Measurements from ENCODE around the gene RNF13. TPM values are rescaled to one million over a fixed set of nuclear protein-coding genes. Genes with fewer than 3 reads are reported as not detected.

The RNF13 gene
- total RNA-seq, 1 experiment from 2014 or later, result 28.9 TPM

GRCh38 chr3:149970716-149971402 is 157.8 kb downstream of the RNF13 start, which contains the start of gene PFN2 (continued):
- TF ChIP-seq MYBL2 (CRISPR knock-in tag; IDR thresholded peaks at IDR 0.05) (peak; percentile 88; the same call in 1 of the 2 replicates), NFYB (CRISPR knock-in tag; conservative IDR thresholded peaks at IDR 0.05; ENCODE audit: low read depth) (peak; percentile 30; the same call in 1 of the 2 replicates), HMGA2 (CRISPR knock-in tag; IDR thresholded peaks at IDR 0.05) (no peak), NR2C2 (CRISPR knock-in tag; IDR thresholded peaks at IDR 0.05) (no peak), ZNF232 (CRISPR knock-in tag; IDR thresholded peaks at IDR 0.05) (peak; percentile 81; the same call in 1 of the 2 replicates), ZNF121 (CRISPR knock-in tag; IDR thresholded peaks at IDR 0.05) (no peak), IRF2 (CRISPR knock-in tag; IDR thresholded peaks at IDR 0.05; ENCODE audit: borderline replicate concordance, low read depth) (peak; percentile 53; the same call in 1 of the 2 replicates), ZNF263 (CRISPR knock-in tag; IDR thresholded peaks at IDR 0.05; ENCODE audit: low read depth) (peak; percentile 39; the same call in 1 of the 2 replicates), ZBTB43 (CRISPR knock-in tag; IDR thresholded peaks at IDR 0.05) (peak; percentile 91), ERG (CRISPR knock-in tag; IDR thresholded peaks at IDR 0.05) (peak; percentile 63; the same call in 1 of the 2 replicates), FOXK1 (CRISPR knock-in tag; IDR thresholded peaks at IDR 0.05) (no peak; the same call in 1 of the 2 replicates), ZNF281 (CRISPR knock-in tag; IDR thresholded peaks at IDR 0.05) (no peak; the same call in 1 of the 2 replicates), USF1 (CRISPR knock-in tag; IDR thresholded peaks at IDR 0.05) (peak; percentile 19), ZNF219 (CRISPR knock-in tag; IDR thresholded peaks at IDR 0.05; ENCODE audit: borderline replicate concordance) (no peak), PRRX2 (CRISPR knock-in tag; IDR thresholded peaks at IDR 0.05) (no peak), TP53 (CRISPR knock-in tag; IDR thresholded peaks at IDR 0.05) (peak; percentile 35; the same call in 1 of the 2 replicates), USF2 (CRISPR knock-in tag; IDR thresholded peaks at IDR 0.05) (peak; percentile 55), GTF2I (CRISPR knock-in tag; conservative IDR thresholded peaks at IDR 0.05) (no peak), FOXP1 (CRISPR knock-in tag; IDR thresholded peaks at IDR 0.05; ENCODE audit: borderline replicate concordance) (peak; percentile 75; the same call in 1 of the 2 replicates)
- TF ChIP-seq, protein P1, sequence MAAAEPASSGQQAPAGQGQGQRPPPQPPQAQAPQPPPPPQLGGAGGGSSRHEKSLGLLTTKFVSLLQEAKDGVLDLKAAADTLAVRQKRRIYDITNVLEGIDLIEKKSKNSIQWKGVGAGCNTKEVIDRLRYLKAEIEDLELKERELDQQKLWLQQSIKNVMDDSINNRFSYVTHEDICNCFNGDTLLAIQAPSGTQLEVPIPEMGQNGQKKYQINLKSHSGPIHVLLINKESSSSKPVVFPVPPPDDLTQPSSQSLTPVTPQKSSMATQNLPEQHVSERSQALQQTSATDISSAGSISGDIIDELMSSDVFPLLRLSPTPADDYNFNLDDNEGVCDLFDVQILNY (CRISPR knock-in tag; IDR thresholded peaks at IDR 0.05), result peak; percentile 77
- TF ChIP-seq, protein P2, sequence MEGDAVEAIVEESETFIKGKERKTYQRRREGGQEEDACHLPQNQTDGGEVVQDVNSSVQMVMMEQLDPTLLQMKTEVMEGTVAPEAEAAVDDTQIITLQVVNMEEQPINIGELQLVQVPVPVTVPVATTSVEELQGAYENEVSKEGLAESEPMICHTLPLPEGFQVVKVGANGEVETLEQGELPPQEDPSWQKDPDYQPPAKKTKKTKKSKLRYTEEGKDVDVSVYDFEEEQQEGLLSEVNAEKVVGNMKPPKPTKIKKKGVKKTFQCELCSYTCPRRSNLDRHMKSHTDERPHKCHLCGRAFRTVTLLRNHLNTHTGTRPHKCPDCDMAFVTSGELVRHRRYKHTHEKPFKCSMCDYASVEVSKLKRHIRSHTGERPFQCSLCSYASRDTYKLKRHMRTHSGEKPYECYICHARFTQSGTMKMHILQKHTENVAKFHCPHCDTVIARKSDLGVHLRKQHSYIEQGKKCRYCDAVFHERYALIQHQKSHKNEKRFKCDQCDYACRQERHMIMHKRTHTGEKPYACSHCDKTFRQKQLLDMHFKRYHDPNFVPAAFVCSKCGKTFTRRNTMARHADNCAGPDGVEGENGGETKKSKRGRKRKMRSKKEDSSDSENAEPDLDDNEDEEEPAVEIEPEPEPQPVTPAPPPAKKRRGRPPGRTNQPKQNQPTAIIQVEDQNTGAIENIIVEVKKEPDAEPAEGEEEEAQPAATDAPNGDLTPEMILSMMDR (IDR thresholded peaks at IDR 0.05), result no peak

Measured in WTC11 (cell line).